Measurements from ENCODE around the gene DVL2. TPM values are rescaled to one million over a fixed set of nuclear protein-coding genes. Genes with fewer than 3 reads are reported as not detected.

DVL2 gene
- polyA plus RNA-seq, 2 donors, result 20.8 to 32.2 TPM

GRCh38 chr17:7205561-7205960, 28.8 kb downstream of the DVL2 start:
- peaks cover 3 to 13% of the 10 kb centered on the region in 2 donors for H3K4me1 ChIP-seq (ENCODE audit: control insufficient read depth in 2 of 2, insufficient read depth in 2 of 2, low read length in 1 of 2)
- WGBS, 2 donors, result 50 to 57% methylated on average over 15 of the region's 15 CpGs

GRCh38 chr17:7204828-7205461, 29.4 kb downstream of the DVL2 start:
- Histone ChIP-seq H3K27me3 (ENCODE audit: control insufficient read depth in 1 of 2, insufficient read depth in 2 of 2, low read length in 2 of 2) (no peaks in the 10 kb centered on the region), H3K4me3 (ENCODE audit: low read depth in 1 of 2, low read length in 2 of 2) (peak overlapping the region; percentile 47 to 57), H3K27ac (ENCODE audit: low read depth in 2 of 2, low read length in 1 of 2) (peak overlapping the region; percentile 32 to 77), H3K36me3 (ENCODE audit: control insufficient read depth in 2 of 2, insufficient read depth in 2 of 2, low read length in 1 of 2) (peaks cover 0 to 17% of the 10 kb centered on the region in 2 donors), H3K9me3 (ENCODE audit: control insufficient read depth in 2 of 2, insufficient read depth in 1 of 2, low read depth in 1 of 2, low read length in 1 of 2) (no peaks in the 10 kb centered on the region), H3K4me1 (ENCODE audit: control insufficient read depth in 2 of 2, insufficient read depth in 2 of 2, low read length in 1 of 2) (peaks cover 3 to 13% of the 10 kb centered on the region in 2 donors)
- 1 to 3% methylated on average over 34 of the region's 34 CpGs for WGBS, 2 donors

More at GRCh38 chr17:7205561-7205960, 28.8 kb downstream of the DVL2 start:
- Histone ChIP-seq H3K27me3 (ENCODE audit: control insufficient read depth in 1 of 2, insufficient read depth in 2 of 2, low read length in 2 of 2) (no peaks in the 10 kb centered on the region), H3K27ac (ENCODE audit: low read depth in 2 of 2, low read length in 1 of 2) (no peak overlapping the region), H3K36me3 (ENCODE audit: control insufficient read depth in 2 of 2, insufficient read depth in 2 of 2, low read length in 1 of 2) (peaks cover 0 to 17% of the 10 kb centered on the region in 2 donors), H3K9me3 (ENCODE audit: control insufficient read depth in 2 of 2, insufficient read depth in 1 of 2, low read depth in 1 of 2, low read length in 1 of 2) (no peaks in the 10 kb centered on the region), H3K4me3 (ENCODE audit: low read depth in 1 of 2, low read length in 2 of 2) (peak overlapping the region; percentile 47 to 57)

- H3K4me3 ChIP-seq (ENCODE audit: low read depth in 1 of 2, low read length in 2 of 2), result peak overlapping the region in 1 of 2 donors; percentile 47
- no peaks in the 10 kb centered on the region for H3K9me3 ChIP-seq (ENCODE audit: control insufficient read depth in 2 of 2, insufficient read depth in 1 of 2, low read depth in 1 of 2, low read length in 1 of 2)
- H3K27me3 ChIP-seq (ENCODE audit: control insufficient read depth in 1 of 2, insufficient read depth in 2 of 2, low read length in 2 of 2), result no peaks in the 10 kb centered on the region
- peak overlapping the region in 1 of 2 donors; percentile 77 for H3K27ac ChIP-seq (ENCODE audit: low read depth in 2 of 2, low read length in 1 of 2)
- peaks cover 3 to 13% of the 10 kb centered on the region in 2 donors for H3K4me1 ChIP-seq (ENCODE audit: control insufficient read depth in 2 of 2, insufficient read depth in 2 of 2, low read length in 1 of 2)
- H3K36me3 ChIP-seq (ENCODE audit: control insufficient read depth in 2 of 2, insufficient read depth in 2 of 2, low read length in 1 of 2), result peaks cover 0 to 17% of the 10 kb centered on the region in 2 donors
- 79 to 81% methylated on average over 15 of the region's 15 CpGs for WGBS, 2 donors
Observed at GRCh38 chr17:7204336-7204735, 30.0 kb downstream of the DVL2 start.

- 90 to 92% methylated on average over 16 of the region's 16 CpGs for WGBS, 2 donors
- Histone ChIP-seq H3K9me3 (ENCODE audit: control insufficient read depth in 2 of 2, insufficient read depth in 1 of 2, low read depth in 1 of 2, low read length in 1 of 2) (no peaks in the 10 kb centered on the region), H3K36me3 (ENCODE audit: control insufficient read depth in 2 of 2, insufficient read depth in 2 of 2, low read length in 1 of 2) (peaks cover 0 to 17% of the 10 kb centered on the region in 2 donors), H3K4me3 (ENCODE audit: low read depth in 1 of 2, low read length in 2 of 2) (no peak overlapping the region), H3K27me3 (ENCODE audit: control insufficient read depth in 1 of 2, insufficient read depth in 2 of 2, low read length in 2 of 2) (no peaks in the 10 kb centered on the region), H3K4me1 (ENCODE audit: control insufficient read depth in 2 of 2, insufficient read depth in 2 of 2, low read length in 1 of 2) (peaks cover 2 to 13% of the 10 kb centered on the region in 2 donors), H3K27ac (ENCODE audit: low read depth in 2 of 2, low read length in 1 of 2) (no peak overlapping the region)
Observed at GRCh38 chr17:7203391-7203790, 30.9 kb downstream of the DVL2 start.

GRCh38 chr17:7196651-7197401, 37.5 kb downstream of the DVL2 start:
- Histone ChIP-seq H3K27me3 (ENCODE audit: control insufficient read depth in 1 of 2, insufficient read depth in 2 of 2, low read length in 2 of 2) (no peaks in the 10 kb centered on the region), H3K9me3 (ENCODE audit: control insufficient read depth in 2 of 2, insufficient read depth in 1 of 2, low read depth in 1 of 2, low read length in 1 of 2) (no peaks in the 10 kb centered on the region), H3K27ac (ENCODE audit: low read depth in 2 of 2, low read length in 1 of 2) (no peak overlapping the region), H3K4me3 (ENCODE audit: low read depth in 1 of 2, low read length in 2 of 2) (no peak overlapping the region), H3K4me1 (ENCODE audit: control insufficient read depth in 2 of 2, insufficient read depth in 2 of 2, low read length in 1 of 2) (no peaks in the 10 kb centered on the region), H3K36me3 (ENCODE audit: control insufficient read depth in 2 of 2, insufficient read depth in 2 of 2, low read length in 1 of 2) (peaks cover 0 to 10% of the 10 kb centered on the region in 2 donors)
- WGBS, 2 donors, result 91 to 94% methylated on average over 22 of the region's 22 CpGs

- Histone ChIP-seq H3K27me3 (ENCODE audit: control insufficient read depth in 1 of 2, insufficient read depth in 2 of 2, low read length in 2 of 2) (no peaks in the 10 kb centered on the region), H3K9me3 (ENCODE audit: control insufficient read depth in 2 of 2, insufficient read depth in 1 of 2, low read depth in 1 of 2, low read length in 1 of 2) (no peaks in the 10 kb centered on the region), H3K4me1 (ENCODE audit: control insufficient read depth in 2 of 2, insufficient read depth in 2 of 2, low read length in 1 of 2) (no peaks in the 10 kb centered on the region), H3K4me3 (ENCODE audit: low read depth in 1 of 2, low read length in 2 of 2) (no peak overlapping the region), H3K27ac (ENCODE audit: low read depth in 2 of 2, low read length in 1 of 2) (no peak overlapping the region), H3K36me3 (ENCODE audit: control insufficient read depth in 2 of 2, insufficient read depth in 2 of 2, low read length in 1 of 2) (peaks cover 0 to 10% of the 10 kb centered on the region in 2 donors)
- WGBS, 2 donors, result 92 to 95% methylated on average over 12 of the region's 12 CpGs
Observed at GRCh38 chr17:7195971-7196370, 38.3 kb downstream of the DVL2 start.

- Histone ChIP-seq H3K27me3 (ENCODE audit: control insufficient read depth in 1 of 2, insufficient read depth in 2 of 2, low read length in 2 of 2) (no peaks in the 10 kb centered on the region), H3K4me3 (ENCODE audit: low read depth in 1 of 2, low read length in 2 of 2) (no peak overlapping the region), H3K4me1 (ENCODE audit: control insufficient read depth in 2 of 2, insufficient read depth in 2 of 2, low read length in 1 of 2) (no peaks in the 10 kb centered on the region), H3K27ac (ENCODE audit: low read depth in 2 of 2, low read length in 1 of 2) (no peak overlapping the region), H3K9me3 (ENCODE audit: control insufficient read depth in 2 of 2, insufficient read depth in 1 of 2, low read depth in 1 of 2, low read length in 1 of 2) (no peaks in the 10 kb centered on the region), H3K36me3 (ENCODE audit: control insufficient read depth in 2 of 2, insufficient read depth in 2 of 2, low read length in 1 of 2) (peaks cover 0 to 10% of the 10 kb centered on the region in 2 donors)
- WGBS, 2 donors, result 74 to 77% methylated on average over 12 of the region's 12 CpGs
Observed at GRCh38 chr17:7192271-7192937, 41.9 kb downstream of the DVL2 start.

GRCh38 chr17:7191571-7192270, 42.6 kb downstream of the DVL2 start:
- no peak overlapping the region for H3K27ac ChIP-seq (ENCODE audit: low read depth in 2 of 2, low read length in 1 of 2)
- no peaks in the 10 kb centered on the region for H3K27me3 ChIP-seq (ENCODE audit: control insufficient read depth in 1 of 2, insufficient read depth in 2 of 2, low read length in 2 of 2)
- H3K4me3 ChIP-seq (ENCODE audit: low read depth in 1 of 2, low read length in 2 of 2), result no peak overlapping the region
- no peaks in the 10 kb centered on the region for H3K4me1 ChIP-seq (ENCODE audit: control insufficient read depth in 2 of 2, insufficient read depth in 2 of 2, low read length in 1 of 2)
- peaks cover 0 to 10% of the 10 kb centered on the region in 2 donors for H3K36me3 ChIP-seq (ENCODE audit: control insufficient read depth in 2 of 2, insufficient read depth in 2 of 2, low read length in 1 of 2)
- no peaks in the 10 kb centered on the region for H3K9me3 ChIP-seq (ENCODE audit: control insufficient read depth in 2 of 2, insufficient read depth in 1 of 2, low read depth in 1 of 2, low read length in 1 of 2)
- WGBS, 2 donors, result 78 to 79% methylated on average over 26 of the region's 26 CpGs

- Histone ChIP-seq H3K36me3 (ENCODE audit: control insufficient read depth in 2 of 2, insufficient read depth in 2 of 2, low read length in 1 of 2) (peaks cover 0 to 4% of the 10 kb centered on the region in 2 donors), H3K4me1 (ENCODE audit: control insufficient read depth in 2 of 2, insufficient read depth in 2 of 2, low read length in 1 of 2) (no peaks in the 10 kb centered on the region), H3K9me3 (ENCODE audit: control insufficient read depth in 2 of 2, insufficient read depth in 1 of 2, low read depth in 1 of 2, low read length in 1 of 2) (no peaks in the 10 kb centered on the region), H3K4me3 (ENCODE audit: low read depth in 1 of 2, low read length in 2 of 2) (no peak overlapping the region), H3K27me3 (ENCODE audit: control insufficient read depth in 1 of 2, insufficient read depth in 2 of 2, low read length in 2 of 2) (no peaks in the 10 kb centered on the region), H3K27ac (ENCODE audit: low read depth in 2 of 2, low read length in 1 of 2) (no peak overlapping the region)
- WGBS, 2 donors, result 92 to 95% methylated on average over 12 of the region's 12 CpGs
Observed at GRCh38 chr17:7191069-7191468, 43.2 kb downstream of the DVL2 start.
